T-cell (primary cell): ENCODE data around the gene ACACA. TPM values are rescaled to one million over a fixed set of nuclear protein-coding genes. Genes with fewer than 3 reads are reported as not detected.
A peak's percentile ranks its signal among the peaks of the same experiment; 100 is the strongest.

ENCODE experiments used
- ATAC-seq, 4 experiments: fragments of 200-7000 bp in 3 of 4; fragments of 150-1000 bp in 1 of 4; cut with Tn5 transposase; replicated peaks in 1 of 4; 1 replicate in 3 of 4; 2 replicates in 1 of 4; pipeline ENCODE4 v1.10.0; 2021; ENCODE audit warnings: moderate library complexity in 3 of 4, mild to moderate bottlenecking in 2 of 4, moderate number of reproducible peaks in 1 of 4
- CTCF ChIA-PET, 2 donors: fragments of 300-600 bp; sonication (Branson Sonifier 250); formaldehyde crosslinking; loops; one replicate each; lab custom pipeline; 2022; ENCODE audit warnings: antibody characterized with exemption in 2 of 2; lab: Charles Lee
- POLR2A ChIA-PET, 2 donors: fragments of 300-600 bp; sonication (Branson Sonifier 250); formaldehyde crosslinking; loops; one replicate each; lab custom pipeline; 2022; ENCODE audit warnings: antibody characterized with exemption in 2 of 2; lab: Charles Lee
- DNase-seq, 35 experiments: peaks; one replicate each; pipeline versions ENCODE4 v3.0.0 to v3.0.0-alpha.2; 2013 to 2023
- H3K27ac ChIP-seq: one replicate; pipeline ENCODE4 v1.5.1; 2013; ENCODE audit warnings: low read length
- H3K27me3 ChIP-seq, 2 experiments: replicated peaks in 1 of 2; 1 replicate in 1 of 2; 2 replicates in 1 of 2; pipeline versions ENCODE4 v1.6.1 to v1.7.0; 2013; ENCODE audit warnings: low read length in 1 of 2, mixed read lengths in 1 of 2; ENCODE audit not compliant: control insufficient read depth in 2 of 2, insufficient read depth in 2 of 2; ENCODE audit errors: extremely low read depth in 1 of 2
- H3K36me3 ChIP-seq, 2 donors: 1 replicate in 1 of 2; 2 replicates in 1 of 2; pipeline versions ENCODE4 v1.6.1 to v1.7.0; 2013; ENCODE audit warnings: low read length in 1 of 2; ENCODE audit not compliant: control insufficient read depth in 2 of 2, insufficient read depth in 1 of 2; ENCODE audit errors: extremely low read depth in 1 of 2
- H3K4me1 ChIP-seq, 2 experiments: 1 replicate in 1 of 2; 2 replicates in 1 of 2; pipeline versions ENCODE4 v1.6.1 to v1.7.0; 2013; ENCODE audit warnings: low read length in 2 of 2, mixed read lengths in 1 of 2; ENCODE audit not compliant: insufficient read depth in 2 of 2, control insufficient read depth in 1 of 2; ENCODE audit errors: extremely low read depth in 1 of 2
- H3K4me3 ChIP-seq, 2 donors: 1 replicate in 1 of 2; 2 replicates in 1 of 2; pipeline versions ENCODE4 v1.5.1 to v1.7.0; 2013; ENCODE audit warnings: mild to moderate bottlenecking in 2 of 2, low read length in 1 of 2, moderate library complexity in 1 of 2; ENCODE audit not compliant: control insufficient read depth in 1 of 2; ENCODE audit errors: extremely low read depth in 1 of 2
- H3K9me3 ChIP-seq: 2 replicates; pipeline ENCODE4 v1.7.0; 2013
- H3K27ac Mint-ChIP-seq, 2 donors: one replicate each; pipeline ENCODE4 v1.8.0; 2020 to 2021; ENCODE audit warnings: mild to moderate bottlenecking in 2 of 2, mixed read lengths in 2 of 2
- H3K27me3 Mint-ChIP-seq, 2 donors: one replicate each; pipeline ENCODE4 v1.8.0; 2021 to 2022; ENCODE audit warnings: mixed read lengths in 2 of 2
- H3K36me3 Mint-ChIP-seq: one replicate; pipeline ENCODE4 v1.8.0; 2021; ENCODE audit warnings: mixed read lengths
- H3K4me1 Mint-ChIP-seq, 3 donors: one replicate each; pipeline ENCODE4 v1.8.0; 2020 to 2022; ENCODE audit warnings: mixed read lengths in 3 of 3, mild to moderate bottlenecking in 1 of 3
- H3K4me3 Mint-ChIP-seq, 3 donors: one replicate each; pipeline ENCODE4 v1.8.0; 2020 to 2022; ENCODE audit warnings: mild to moderate bottlenecking in 3 of 3, mixed read lengths in 3 of 3, moderate library complexity in 3 of 3
- H3K9me3 Mint-ChIP-seq, 3 donors: one replicate each; pipeline ENCODE4 v1.8.0; 2020 to 2022; ENCODE audit warnings: mixed read lengths in 3 of 3
- WGBS: methylation state at CpG from one replicate; pipeline ENCODE4 v1.1.5; 2013; ENCODE audit warnings: missing lambda C conversion rate; ENCODE audit not compliant: insufficient coverage; 5-methylcytosine and 5-hydroxymethylcytosine counted together
- total RNA-seq, 35 experiments: library from RNA in 6 of 35; stranded (reverse) in 6 of 35; fragments of 120-200 nt in 1 of 35; gene quantifications; one replicate each; pipeline versions ENCODE4 v1.2.1 to v1.2.4 and lab custom pipeline; 2013 to 2026

The ACACA gene
- total RNA-seq, 5 donors from 2014 or later (not counting 1 experiment from before 2014, with no cell fraction given) = 15.9 to 30.2 (median 18.0) TPM

GRCh38 chr17:37231887-37232286 lies 174.7 kb downstream of the ACACA start:
- no peak overlapping the region for H3K27ac ChIP-seq
- H3K4me3 ChIP-seq = no peak overlapping the region
- Mint-ChIP-seq H3K36me3 (peaks cover 37% of the 10 kb centered on the region), H3K4me3 (no peak overlapping the region), H3K9me3 (no peaks in the 10 kb centered on the region), H3K27me3 (no peaks in the 10 kb centered on the region), H3K4me1 (no peaks in the 10 kb centered on the region), H3K27ac (no peak overlapping the region)
- ATAC-seq (no peak), DNase-seq (no peak)
- H3K9me3 ChIP-seq = no peaks in the 10 kb centered on the region
- ChIA-PET CTCF (no interaction called here), POLR2A (interaction anchor here in 1 of 2 donors (0.6 kb wide), 1 partner anchor 12 kb away, joined by 3 read pairs; no protein-coding TSS in a partner anchor)
- H3K27me3 ChIP-seq = no peaks in the 10 kb centered on the region
- H3K36me3 ChIP-seq = peaks cover 0 to 4% of the 10 kb centered on the region in 2 donors
- H3K4me1 ChIP-seq = no peaks in the 10 kb centered on the region
- no CpG with 5 or more reads among the region's 2 CpGs for WGBS

- Mint-ChIP-seq H3K9me3 (no peaks in the 10 kb centered on the region), H3K4me1 (no peaks in the 10 kb centered on the region), H3K36me3 (peaks cover 36% of the 10 kb centered on the region), H3K27ac (no peak overlapping the region), H3K4me3 (no peak overlapping the region), H3K27me3 (no peaks in the 10 kb centered on the region)
- POLR2A ChIA-PET = no interaction called here
- WGBS = no CpG with 5 or more reads among the region's 1 CpG
- Histone ChIP-seq H3K4me1 (no peaks in the 10 kb centered on the region), H3K4me3 (no peak overlapping the region), H3K36me3 (peaks cover 4 to 6% of the 10 kb centered on the region in 2 donors), H3K9me3 (no peaks in the 10 kb centered on the region), H3K27ac (no peak overlapping the region), H3K27me3 (no peaks in the 10 kb centered on the region)
- CTCF ChIA-PET = no interaction called here
- no peak for DNase-seq
- ATAC-seq = no peak
Observed at GRCh38 chr17:37230633-37231032, 176.0 kb downstream of the ACACA start.

GRCh38 chr17:37225465-37225864 lies 181.2 kb downstream of the ACACA start:
- no peaks in the 10 kb centered on the region for H3K27me3 ChIP-seq
- ChIA-PET CTCF (interaction anchor here in 1 of 2 donors (0.5 kb wide), 1 partner anchor 15 kb away, joined by 4 read pairs; no protein-coding TSS in a partner anchor), POLR2A (no interaction called here)
- Mint-ChIP-seq H3K27ac (no peak overlapping the region), H3K9me3 (no peaks in the 10 kb centered on the region), H3K27me3 (no peaks in the 10 kb centered on the region), H3K4me1 (no peaks in the 10 kb centered on the region), H3K4me3 (no peak overlapping the region), H3K36me3 (peaks cover 32% of the 10 kb centered on the region)
- ATAC-seq (no peak), DNase-seq (no peak)
- H3K36me3 ChIP-seq = peaks cover 0 to 14% of the 10 kb centered on the region in 2 donors
- no peaks in the 10 kb centered on the region for H3K9me3 ChIP-seq
- 71% methylated on average over 4 of the region's 4 CpGs for WGBS
- H3K27ac ChIP-seq = no peak overlapping the region
- no peak overlapping the region for H3K4me3 ChIP-seq
- no peaks in the 10 kb centered on the region for H3K4me1 ChIP-seq

GRCh38 chr17:37221865-37222264 lies 184.8 kb downstream of the ACACA start:
- ATAC-seq (no peak), DNase-seq (no peak)
- Histone ChIP-seq H3K9me3 (no peaks in the 10 kb centered on the region), H3K4me3 (no peak overlapping the region), H3K27ac (no peak overlapping the region), H3K36me3 (peaks cover 0 to 14% of the 10 kb centered on the region in 2 donors), H3K4me1 (no peaks in the 10 kb centered on the region), H3K27me3 (no peaks in the 10 kb centered on the region)
- H3K4me3 Mint-ChIP-seq = no peak overlapping the region
- no peaks in the 10 kb centered on the region for H3K27me3 Mint-ChIP-seq
- POLR2A ChIA-PET = no interaction called here
- no peaks in the 10 kb centered on the region for H3K9me3 Mint-ChIP-seq
- no peaks in the 10 kb centered on the region for H3K4me1 Mint-ChIP-seq
- CTCF ChIA-PET = interaction anchor here in 1 of 2 donors (0.5 kb wide), 1 partner anchor 704 kb away, joined by 3 read pairs; no protein-coding TSS in a partner anchor
- no CpG with 5 or more reads among the region's 2 CpGs for WGBS
- H3K27ac Mint-ChIP-seq = no peak overlapping the region
- peaks cover 36% of the 10 kb centered on the region for H3K36me3 Mint-ChIP-seq

- Mint-ChIP-seq H3K27ac (no peak overlapping the region), H3K4me3 (no peak overlapping the region), H3K4me1 (no peaks in the 10 kb centered on the region), H3K36me3 (peaks cover 35% of the 10 kb centered on the region), H3K27me3 (no peaks in the 10 kb centered on the region), H3K9me3 (no peaks in the 10 kb centered on the region)
- peak in 21 of 35 experiments; percentile 1 to 43 (median 8) for DNase-seq
- ChIA-PET CTCF (no interaction called here), POLR2A (no interaction called here)
- no peak for ATAC-seq
- Histone ChIP-seq H3K27ac (no peak overlapping the region), H3K36me3 (peaks cover 0 to 7% of the 10 kb centered on the region in 2 donors), H3K27me3 (no peaks in the 10 kb centered on the region), H3K4me1 (no peaks in the 10 kb centered on the region), H3K9me3 (no peaks in the 10 kb centered on the region), H3K4me3 (no peak overlapping the region)
- 78% methylated on average over 1 of the region's 1 CpG for WGBS
Observed at GRCh38 chr17:37220607-37220953, 186.1 kb downstream of the ACACA start.

- H3K4me3 Mint-ChIP-seq = no peak overlapping the region
- H3K4me1 ChIP-seq = no peaks in the 10 kb centered on the region
- H3K4me3 ChIP-seq = no peak overlapping the region
- no peaks in the 10 kb centered on the region for H3K9me3 Mint-ChIP-seq
- no peak overlapping the region for H3K27ac ChIP-seq
- ChIA-PET CTCF (no interaction called here), POLR2A (no interaction called here)
- DNase-seq (no peak), ATAC-seq (no peak)
- no peaks in the 10 kb centered on the region for H3K9me3 ChIP-seq
- WGBS = 96% methylated on average over 4 of the region's 5 CpGs
- peaks cover 0 to 2% of the 10 kb centered on the region in 2 donors for H3K36me3 ChIP-seq
- no peak overlapping the region for H3K27ac Mint-ChIP-seq
- no peaks in the 10 kb centered on the region for H3K27me3 Mint-ChIP-seq
- H3K36me3 Mint-ChIP-seq = peaks cover 31% of the 10 kb centered on the region
- H3K27me3 ChIP-seq = no peaks in the 10 kb centered on the region
- no peaks in the 10 kb centered on the region for H3K4me1 Mint-ChIP-seq
Observed at GRCh38 chr17:37219876-37220606, 186.6 kb downstream of the ACACA start.
